ENCODE data around the gene SMARCAD1. TPM values are rescaled to one million over a fixed set of nuclear protein-coding genes. Genes with fewer than 3 reads are reported as not detected.
"Not testable (repeated sequence)": the region's sequence is repeated elsewhere in the genome, so short reads cannot be mapped to it uniquely, and the experiment has no call there.

Gene SMARCAD1
- total RNA-seq, 2 experiments from 2014 or later: 28.6 to 31.9 TPM

DNA sequence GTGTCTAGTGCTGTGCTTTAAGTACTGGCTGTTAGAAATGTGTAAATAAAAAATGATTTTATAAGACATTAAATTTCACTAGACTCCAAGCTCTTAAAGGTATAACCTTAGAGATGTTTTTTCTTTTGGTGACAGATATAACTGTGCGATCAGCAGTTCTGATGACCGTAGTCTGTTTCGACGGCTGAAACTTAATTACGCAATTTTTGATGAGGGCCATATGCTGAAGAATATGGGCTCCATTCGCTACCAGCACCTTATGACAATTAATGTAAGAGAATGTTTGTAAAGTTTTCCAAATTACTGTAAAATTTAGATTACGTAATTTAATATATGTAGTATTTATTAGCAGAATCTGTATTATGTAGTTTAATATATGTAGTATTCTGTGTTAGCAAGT lies 68.5 kb downstream of the SMARCAD1 start:
- DNase-seq: no peak
- ChIA-PET CTCF (no interaction called here), POLR2A (no interaction called here)
- Mint-ChIP-seq H3K4me1 (ENCODE audit: low read depth) (no peaks in the 10 kb centered on the region), H3K9me3 (ENCODE audit: insufficient read depth) (no peaks in the 10 kb centered on the region), H3K27me3 (ENCODE audit: low read depth) (no peaks in the 10 kb centered on the region), H3K36me3 (ENCODE audit: low read depth) (peaks cover 31% of the 10 kb centered on the region), H3K4me3 (no peak overlapping the region), H3K27ac (no peak overlapping the region)
- no peak for ATAC-seq

DNA sequence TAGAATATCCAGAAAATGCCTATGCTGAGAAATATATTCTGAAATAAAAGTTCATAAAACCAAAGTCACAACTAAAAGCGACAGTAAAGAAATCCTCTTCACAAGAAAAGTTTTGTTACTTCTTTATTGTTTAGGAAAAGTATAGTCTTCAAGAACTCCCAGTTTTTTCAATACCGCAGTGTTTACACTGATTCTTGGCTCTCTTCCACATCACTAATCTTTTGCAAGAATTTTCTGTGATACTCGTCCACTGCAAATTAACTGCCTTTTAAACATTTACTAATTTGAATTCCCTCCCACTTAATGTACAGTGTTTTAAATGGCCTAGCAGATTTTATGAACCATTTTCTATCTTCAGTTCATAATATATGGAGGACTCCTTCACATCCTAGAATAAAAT lies 69.9 kb downstream of the SMARCAD1 start:
- Mint-ChIP-seq H3K27ac (no peak overlapping the region), H3K36me3 (ENCODE audit: low read depth) (peaks cover 31% of the 10 kb centered on the region), H3K4me1 (ENCODE audit: low read depth) (no peaks in the 10 kb centered on the region), H3K4me3 (no peak overlapping the region), H3K27me3 (ENCODE audit: low read depth) (no peaks in the 10 kb centered on the region), H3K9me3 (ENCODE audit: insufficient read depth) (no peaks in the 10 kb centered on the region)
- no peak for DNase-seq
- CTCF ChIA-PET: no interaction called here
- POLR2A ChIA-PET: no interaction called here
- no peak for ATAC-seq

GRCh38 chr4:94278781-94279180 lies 71.1 kb downstream of the SMARCAD1 start:
- Mint-ChIP-seq H3K36me3 (ENCODE audit: low read depth) (peaks cover 33% of the 10 kb centered on the region), H3K4me1 (ENCODE audit: low read depth) (no peaks in the 10 kb centered on the region), H3K27me3 (ENCODE audit: low read depth) (no peaks in the 10 kb centered on the region), H3K9me3 (ENCODE audit: insufficient read depth) (no peaks in the 10 kb centered on the region), H3K27ac (no peak overlapping the region), H3K4me3 (no peak overlapping the region)
- no peak for ATAC-seq
- ChIA-PET CTCF (no interaction called here), POLR2A (no interaction called here)
- DNase-seq: no peak

GRCh38 chr4:94284889-94285288 lies 77.2 kb downstream of the SMARCAD1 start:
- Mint-ChIP-seq H3K9me3 (ENCODE audit: insufficient read depth) (no peaks in the 10 kb centered on the region), H3K36me3 (ENCODE audit: low read depth) (peaks cover 37% of the 10 kb centered on the region), H3K27ac (no peak overlapping the region), H3K4me3 (no peak overlapping the region), H3K4me1 (ENCODE audit: low read depth) (no peaks in the 10 kb centered on the region), H3K27me3 (ENCODE audit: low read depth) (no peaks in the 10 kb centered on the region)
- ATAC-seq (no peak), DNase-seq (no peak)
- POLR2A ChIA-PET: no interaction called here
- CTCF ChIA-PET: no interaction called here

DNA sequence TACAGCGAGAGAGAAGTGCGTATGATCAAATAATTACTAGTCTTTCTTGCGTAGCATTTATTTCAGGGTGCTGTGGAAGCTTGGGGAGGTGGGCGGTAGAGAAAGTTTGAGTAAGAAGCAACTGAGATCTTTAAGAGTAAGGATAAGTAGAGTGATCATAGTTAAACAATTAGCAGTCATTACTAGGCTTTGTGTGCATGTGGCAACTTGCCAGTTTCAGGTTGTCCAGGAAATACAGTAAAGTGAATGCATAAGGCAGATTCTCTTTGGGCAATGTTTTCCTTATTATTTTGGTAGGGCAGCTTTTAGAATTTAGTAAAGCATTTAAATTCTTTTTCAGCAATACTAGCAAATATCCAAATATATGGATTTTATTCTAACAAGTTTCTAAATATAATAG lies 78.0 kb downstream of the SMARCAD1 start:
- POLR2A ChIA-PET: no interaction called here
- Mint-ChIP-seq H3K36me3 (ENCODE audit: low read depth) (peaks cover 41% of the 10 kb centered on the region), H3K27me3 (ENCODE audit: low read depth) (no peaks in the 10 kb centered on the region), H3K4me1 (ENCODE audit: low read depth) (no peaks in the 10 kb centered on the region), H3K4me3 (no peak overlapping the region), H3K9me3 (ENCODE audit: insufficient read depth) (no peaks in the 10 kb centered on the region), H3K27ac (peak overlapping the region; percentile 2)
- ATAC-seq (no peak), DNase-seq (no peak)
- CTCF ChIA-PET: no interaction called here

- Mint-ChIP-seq H3K27me3 (ENCODE audit: low read depth) (no peaks in the 10 kb centered on the region), H3K36me3 (ENCODE audit: low read depth) (peaks cover 25% of the 10 kb centered on the region), H3K4me1 (ENCODE audit: low read depth) (no peaks in the 10 kb centered on the region), H3K9me3 (ENCODE audit: insufficient read depth) (no peaks in the 10 kb centered on the region), H3K27ac (no peak overlapping the region), H3K4me3 (no peak overlapping the region)
- ChIA-PET CTCF (no interaction called here), POLR2A (no interaction called here)
- ATAC-seq (no peak), DNase-seq (no peak)
Measured at GRCh38 chr4:94290245-94290644, 82.6 kb downstream of the SMARCAD1 start.

DNA sequence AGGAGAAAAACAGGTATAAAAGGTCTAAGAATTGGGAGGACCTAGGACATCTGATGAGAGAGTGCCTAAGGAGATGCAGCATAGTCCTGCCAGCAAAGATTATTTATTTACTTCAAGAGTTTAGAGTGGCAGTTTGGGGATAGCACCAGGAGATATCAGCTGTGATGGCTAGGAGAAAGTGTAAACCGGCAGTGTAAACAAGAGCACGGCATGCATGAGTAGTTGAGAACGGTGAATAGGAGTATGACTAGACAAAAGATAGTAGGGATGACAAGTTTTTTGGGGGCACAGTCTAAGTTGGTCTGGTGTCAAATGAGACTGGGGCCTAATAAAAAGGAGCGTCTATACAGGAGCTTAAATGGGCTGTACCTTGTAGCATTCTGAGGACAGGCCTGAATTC lies 86.3 kb downstream of the SMARCAD1 start:
- H3K4me3 Mint-ChIP-seq; H3K4me1 Mint-ChIP-seq (ENCODE audit: low read depth); H3K27me3 Mint-ChIP-seq (ENCODE audit: low read depth); DNase-seq; H3K27ac Mint-ChIP-seq; POLR2A ChIA-PET; H3K9me3 Mint-ChIP-seq (ENCODE audit: insufficient read depth); ATAC-seq; CTCF ChIA-PET: not testable (repeated sequence)
- peaks cover 14% of the 10 kb centered on the region for H3K36me3 Mint-ChIP-seq (ENCODE audit: low read depth)

DNA sequence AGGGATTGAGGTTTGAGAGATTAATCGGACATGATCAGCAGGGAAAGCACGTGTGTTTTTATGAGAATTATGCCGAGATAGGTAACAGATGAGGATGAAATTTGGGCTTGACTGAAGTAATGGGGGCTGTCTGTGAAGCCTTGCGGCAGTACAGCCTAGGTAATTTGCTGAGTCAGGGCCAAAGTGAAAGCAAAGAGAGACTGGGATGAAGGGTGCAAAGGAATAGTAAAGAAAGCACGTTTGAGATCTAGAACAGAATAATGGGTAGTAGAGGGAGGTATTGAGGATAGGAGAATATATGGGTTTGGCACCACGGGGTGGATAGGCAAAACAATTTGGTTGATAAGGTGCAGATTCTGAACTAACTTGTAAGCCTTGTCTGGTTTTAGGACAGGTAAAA lies 87.8 kb downstream of the SMARCAD1 start:
- H3K27me3 Mint-ChIP-seq (ENCODE audit: low read depth); H3K4me3 Mint-ChIP-seq; H3K4me1 Mint-ChIP-seq (ENCODE audit: low read depth); H3K27ac Mint-ChIP-seq; H3K9me3 Mint-ChIP-seq (ENCODE audit: insufficient read depth); DNase-seq; CTCF ChIA-PET; POLR2A ChIA-PET; ATAC-seq: not testable (repeated sequence)
- H3K36me3 Mint-ChIP-seq (ENCODE audit: low read depth): peaks cover 10% of the 10 kb centered on the region

DNA sequence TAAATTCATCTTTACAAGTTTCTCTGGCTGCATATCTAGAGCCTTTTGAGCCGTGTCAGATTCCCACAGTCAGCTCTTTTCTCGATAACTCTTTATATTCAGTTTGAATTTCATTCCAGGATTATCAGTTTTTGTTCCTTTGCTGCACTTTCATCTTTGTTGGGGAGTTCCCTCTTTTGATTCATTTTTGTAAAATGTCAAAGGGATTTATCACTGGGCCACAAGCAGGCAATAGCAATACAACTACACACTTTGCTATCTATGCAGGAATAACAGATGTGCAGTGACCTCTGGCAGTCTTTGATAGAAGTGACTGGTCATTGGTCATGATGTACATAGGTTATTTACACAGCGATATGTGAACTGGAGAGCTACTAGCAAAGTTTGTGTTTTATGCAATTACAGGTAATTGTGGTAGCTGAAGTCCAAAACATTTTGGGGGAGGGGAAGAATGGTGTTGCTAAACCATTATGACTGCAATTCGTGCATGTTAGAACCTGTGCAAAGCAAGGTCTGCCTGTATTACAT lies 91.1 kb downstream of the SMARCAD1 start:
- no peak for DNase-seq
- Mint-ChIP-seq H3K36me3 (ENCODE audit: low read depth) (no peaks in the 10 kb centered on the region), H3K4me1 (ENCODE audit: low read depth) (no peaks in the 10 kb centered on the region), H3K27me3 (ENCODE audit: low read depth) (no peaks in the 10 kb centered on the region), H3K9me3 (ENCODE audit: insufficient read depth) (no peaks in the 10 kb centered on the region), H3K27ac (no peak overlapping the region), H3K4me3 (no peak overlapping the region)
- ATAC-seq: no peak
- CTCF ChIA-PET: interaction anchor here (1.0 kb wide), 1 partner anchor 109 kb away, joined by 3 read pairs; no protein-coding TSS in a partner anchor
- POLR2A ChIA-PET: no interaction called here

DNA sequence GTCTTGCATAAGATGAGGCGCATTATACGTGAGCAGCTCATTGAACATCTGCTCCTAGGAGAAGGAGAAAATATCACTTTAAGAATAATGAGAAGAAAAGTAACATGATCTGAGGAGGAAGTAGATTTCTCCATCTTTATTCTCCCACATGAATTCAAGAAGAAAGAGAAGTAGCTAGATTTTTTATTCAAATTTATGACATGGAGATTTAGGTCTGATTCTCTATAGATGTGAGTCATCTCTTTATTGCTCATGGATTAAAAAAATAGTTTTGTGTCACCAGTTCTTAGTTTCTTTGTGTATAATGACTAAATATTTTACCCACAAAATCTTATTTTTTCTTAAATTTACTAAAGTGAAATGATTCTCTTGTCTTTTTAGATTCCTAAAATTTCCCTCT lies 94.5 kb downstream of the SMARCAD1 start:
- no peak for ATAC-seq
- Mint-ChIP-seq H3K4me1 (ENCODE audit: low read depth) (no peaks in the 10 kb centered on the region), H3K9me3 (ENCODE audit: insufficient read depth) (no peaks in the 10 kb centered on the region), H3K27me3 (ENCODE audit: low read depth) (no peaks in the 10 kb centered on the region), H3K36me3 (ENCODE audit: low read depth) (no peaks in the 10 kb centered on the region), H3K27ac (no peak overlapping the region), H3K4me3 (no peak overlapping the region)
- ChIA-PET POLR2A (no interaction called here), CTCF (interaction anchor here (1.0 to 1.8 kb wide), 2 partner anchors 87 to 101 kb away, joined by 3 to 6 read pairs; no protein-coding TSS in a partner anchor)
- no peak for DNase-seq

GRCh38 chr4:94304365-94304971 lies 96.8 kb downstream of the SMARCAD1 start:
- no peak for ATAC-seq
- ChIA-PET CTCF (no interaction called here), POLR2A (no interaction called here)
- Mint-ChIP-seq H3K4me1 (ENCODE audit: low read depth) (no peaks in the 10 kb centered on the region), H3K36me3 (ENCODE audit: low read depth) (no peaks in the 10 kb centered on the region), H3K4me3 (no peak overlapping the region), H3K27ac (no peak overlapping the region), H3K9me3 (ENCODE audit: insufficient read depth) (no peaks in the 10 kb centered on the region), H3K27me3 (ENCODE audit: low read depth) (no peaks in the 10 kb centered on the region)
- peak; percentile 24 for DNase-seq

DNA sequence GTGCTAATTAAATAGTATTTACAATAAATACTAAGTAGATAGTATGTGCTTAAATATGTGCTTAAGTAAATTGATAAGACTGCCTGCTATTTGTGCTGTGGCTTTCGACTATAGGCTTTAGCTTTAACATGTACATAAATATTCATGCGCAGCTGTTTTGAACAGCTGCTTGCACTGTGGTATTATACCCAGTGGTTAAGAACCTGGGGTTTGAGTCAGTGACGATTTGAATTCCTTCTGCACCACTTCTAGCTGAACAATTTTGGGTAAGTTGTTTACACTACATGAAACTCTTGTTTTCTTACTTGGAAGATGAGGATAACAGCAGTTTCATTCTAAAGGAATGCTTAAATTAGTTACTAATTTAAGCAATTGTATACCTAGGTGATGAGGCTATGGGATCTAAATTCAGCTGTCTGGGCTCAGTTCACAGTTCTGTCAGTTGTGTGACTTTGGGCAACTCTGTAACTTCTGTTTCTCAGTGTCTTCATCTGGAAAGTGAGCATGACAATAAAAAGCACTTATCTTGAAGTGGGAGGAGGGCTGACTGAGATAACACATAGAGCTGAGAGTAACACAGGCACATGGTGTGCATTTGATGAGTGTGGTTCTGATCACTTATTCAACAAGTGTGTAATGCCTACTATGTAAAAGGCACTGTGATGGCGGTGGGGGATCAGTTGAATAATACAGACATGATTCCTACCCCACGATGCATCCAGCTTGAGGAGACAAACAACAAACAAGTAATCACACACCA lies 98.0 kb downstream of the SMARCAD1 start:
- H3K4me1 Mint-ChIP-seq (ENCODE audit: low read depth): no peaks in the 10 kb centered on the region
- no peaks in the 10 kb centered on the region for H3K9me3 Mint-ChIP-seq (ENCODE audit: insufficient read depth)
- H3K27me3 Mint-ChIP-seq (ENCODE audit: low read depth): no peaks in the 10 kb centered on the region
- DNase-seq (no peak), ATAC-seq (no peak)
- H3K36me3 Mint-ChIP-seq (ENCODE audit: low read depth): no peaks in the 10 kb centered on the region
- H3K27ac Mint-ChIP-seq: no peak overlapping the region
- H3K4me3 Mint-ChIP-seq: no peak overlapping the region
- ChIA-PET CTCF (interaction anchor here (0.8 to 0.9 kb wide), 3 partner anchors 12 to 85 kb away, joined by 3 to 5 read pairs (median 3); no protein-coding TSS in a partner anchor), POLR2A (no interaction called here)

Data from activated CD8-positive, alpha-beta T cell treated with anti-CD3 and anti-CD28 coated beads, Interleukin-2, amount 10 ng/mL, durations not matched to agents 7 days and 5 days (primary cell).